Measurements from ENCODE around the gene LIMK1.
"Not testable (repeated sequence)": the region's sequence is repeated elsewhere in the genome, so short reads cannot be mapped to it uniquely, and the experiment has no call there.

The LIMK1 gene

GRCh38 chr7:74121401-74122249 is 38.0 kb downstream of the LIMK1 start:
- no peaks in the 10 kb centered on the region for H3K4me1 ChIP-seq (ENCODE audit: control insufficient read depth, insufficient read depth, low read length)
- WGBS, 2 experiments: 95% methylated on average over 26 of the region's 26 CpGs
- H3K27ac ChIP-seq (ENCODE audit: insufficient read depth, low read depth, low read length, poor library complexity, severe bottlenecking): no peak overlapping the region

GRCh38 chr7:74123892-74124291 is 40.3 kb downstream of the LIMK1 start:
- peaks cover 17% of the 10 kb centered on the region for H3K36me3 ChIP-seq (ENCODE audit: control insufficient read depth, insufficient read depth, low read length)
- not testable (repeated sequence) for H3K27me3 ChIP-seq (ENCODE audit: control insufficient read depth, insufficient read depth, low read length, poor library complexity, severe bottlenecking); H3K4me1 ChIP-seq (ENCODE audit: control insufficient read depth, insufficient read depth, low read length); H3K4me3 ChIP-seq (ENCODE audit: insufficient read depth, low read depth, low read length); H3K27ac ChIP-seq (ENCODE audit: insufficient read depth, low read depth, low read length, poor library complexity, severe bottlenecking); H3K9me3 ChIP-seq (ENCODE audit: control insufficient read depth, low read length)
- 94 to 96% methylated on average over 7 of the region's 7 CpGs for WGBS, 2 experiments

More at GRCh38 chr7:74121401-74122249, 38.0 kb downstream of the LIMK1 start:
- Histone ChIP-seq H3K27me3 (ENCODE audit: control insufficient read depth, insufficient read depth, low read length, poor library complexity, severe bottlenecking) (no peaks in the 10 kb centered on the region), H3K4me3 (ENCODE audit: insufficient read depth, low read depth, low read length) (no peak overlapping the region), H3K9me3 (ENCODE audit: control insufficient read depth, low read length) (no peaks in the 10 kb centered on the region), H3K36me3 (ENCODE audit: control insufficient read depth, insufficient read depth, low read length) (peaks cover 17% of the 10 kb centered on the region)

GRCh38 chr7:74126220-74126880 is 42.7 kb downstream of the LIMK1 start:
- 82 to 84% methylated on average over 12 of the region's 12 CpGs for WGBS, 2 experiments
- Histone ChIP-seq H3K27ac (ENCODE audit: insufficient read depth, low read depth, low read length, poor library complexity, severe bottlenecking) (no peak overlapping the region), H3K27me3 (ENCODE audit: control insufficient read depth, insufficient read depth, low read length, poor library complexity, severe bottlenecking) (no peaks in the 10 kb centered on the region), H3K4me1 (ENCODE audit: control insufficient read depth, insufficient read depth, low read length) (no peaks in the 10 kb centered on the region), H3K4me3 (ENCODE audit: insufficient read depth, low read depth, low read length) (no peak overlapping the region), H3K36me3 (ENCODE audit: control insufficient read depth, insufficient read depth, low read length) (peaks cover 5% of the 10 kb centered on the region), H3K9me3 (ENCODE audit: control insufficient read depth, low read length) (no peaks in the 10 kb centered on the region)

- no peaks in the 10 kb centered on the region for H3K4me1 ChIP-seq (ENCODE audit: control insufficient read depth, insufficient read depth, low read length)
- H3K9me3 ChIP-seq (ENCODE audit: control insufficient read depth, low read length): no peaks in the 10 kb centered on the region
- no peaks in the 10 kb centered on the region for H3K27me3 ChIP-seq (ENCODE audit: control insufficient read depth, insufficient read depth, low read length, poor library complexity, severe bottlenecking)
- H3K27ac ChIP-seq (ENCODE audit: insufficient read depth, low read depth, low read length, poor library complexity, severe bottlenecking): no peak overlapping the region
- WGBS, 2 experiments: 100% methylated on average over 1 of the region's 2 CpGs; no CpG with 5 or more reads in 1 of the 2 experiments
- no peak overlapping the region for H3K4me3 ChIP-seq (ENCODE audit: insufficient read depth, low read depth, low read length)
- H3K36me3 ChIP-seq (ENCODE audit: control insufficient read depth, insufficient read depth, low read length): no peaks in the 10 kb centered on the region
Observed at GRCh38 chr7:74129887-74130286, 46.3 kb downstream of the LIMK1 start.

- Histone ChIP-seq H3K9me3 (ENCODE audit: control insufficient read depth, low read length) (no peaks in the 10 kb centered on the region), H3K36me3 (ENCODE audit: control insufficient read depth, insufficient read depth, low read length) (no peaks in the 10 kb centered on the region), H3K4me3 (ENCODE audit: insufficient read depth, low read depth, low read length) (no peak overlapping the region), H3K27me3 (ENCODE audit: control insufficient read depth, insufficient read depth, low read length, poor library complexity, severe bottlenecking) (no peaks in the 10 kb centered on the region), H3K4me1 (ENCODE audit: control insufficient read depth, insufficient read depth, low read length) (no peaks in the 10 kb centered on the region), H3K27ac (ENCODE audit: insufficient read depth, low read depth, low read length, poor library complexity, severe bottlenecking) (no peak overlapping the region)
- WGBS, 2 experiments: 84 to 88% methylated on average over 4 of the region's 4 CpGs
Observed at GRCh38 chr7:74130518-74130917, 46.9 kb downstream of the LIMK1 start.

- WGBS, 2 experiments: 91 to 92% methylated on average over 8 of the region's 8 CpGs
- Histone ChIP-seq H3K36me3 (ENCODE audit: control insufficient read depth, insufficient read depth, low read length) (no peaks in the 10 kb centered on the region), H3K27ac (ENCODE audit: insufficient read depth, low read depth, low read length, poor library complexity, severe bottlenecking) (no peak overlapping the region), H3K4me3 (ENCODE audit: insufficient read depth, low read depth, low read length) (no peak overlapping the region), H3K4me1 (ENCODE audit: control insufficient read depth, insufficient read depth, low read length) (no peaks in the 10 kb centered on the region), H3K27me3 (ENCODE audit: control insufficient read depth, insufficient read depth, low read length, poor library complexity, severe bottlenecking) (no peaks in the 10 kb centered on the region), H3K9me3 (ENCODE audit: control insufficient read depth, low read length) (no peaks in the 10 kb centered on the region)
Observed at GRCh38 chr7:74134117-74134620, 50.6 kb downstream of the LIMK1 start.

- H3K27ac ChIP-seq (ENCODE audit: insufficient read depth, low read depth, low read length, poor library complexity, severe bottlenecking): no peak overlapping the region
- 80 to 85% methylated on average over 12 of the region's 12 CpGs for WGBS, 2 experiments
Observed at GRCh38 chr7:74138334-74138867, 54.8 kb downstream of the LIMK1 start.

GRCh38 chr7:74138945-74139843 is 55.6 kb downstream of the LIMK1 start:
- Histone ChIP-seq H3K27ac (ENCODE audit: insufficient read depth, low read depth, low read length, poor library complexity, severe bottlenecking) (no peak overlapping the region), H3K4me3 (ENCODE audit: insufficient read depth, low read depth, low read length) (no peak overlapping the region), H3K27me3 (ENCODE audit: control insufficient read depth, insufficient read depth, low read length, poor library complexity, severe bottlenecking) (no peaks in the 10 kb centered on the region), H3K36me3 (ENCODE audit: control insufficient read depth, insufficient read depth, low read length) (no peaks in the 10 kb centered on the region), H3K9me3 (ENCODE audit: control insufficient read depth, low read length) (no peaks in the 10 kb centered on the region), H3K4me1 (ENCODE audit: control insufficient read depth, insufficient read depth, low read length) (no peaks in the 10 kb centered on the region)
- WGBS, 2 experiments: 67 to 74% methylated on average over 16 of the region's 16 CpGs

More at GRCh38 chr7:74138334-74138867, 54.8 kb downstream of the LIMK1 start:
- H3K9me3 ChIP-seq (ENCODE audit: control insufficient read depth, low read length): no peaks in the 10 kb centered on the region
- H3K36me3 ChIP-seq (ENCODE audit: control insufficient read depth, insufficient read depth, low read length): no peaks in the 10 kb centered on the region
- H3K27me3 ChIP-seq (ENCODE audit: control insufficient read depth, insufficient read depth, low read length, poor library complexity, severe bottlenecking): no peaks in the 10 kb centered on the region
- no peak overlapping the region for H3K4me3 ChIP-seq (ENCODE audit: insufficient read depth, low read depth, low read length)
- no peaks in the 10 kb centered on the region for H3K4me1 ChIP-seq (ENCODE audit: control insufficient read depth, insufficient read depth, low read length)

GRCh38 chr7:74141705-74142104 is 58.1 kb downstream of the LIMK1 start:
- Histone ChIP-seq H3K9me3 (ENCODE audit: control insufficient read depth, low read length) (no peaks in the 10 kb centered on the region), H3K27me3 (ENCODE audit: control insufficient read depth, insufficient read depth, low read length, poor library complexity, severe bottlenecking) (no peaks in the 10 kb centered on the region), H3K4me3 (ENCODE audit: insufficient read depth, low read depth, low read length) (no peak overlapping the region), H3K27ac (ENCODE audit: insufficient read depth, low read depth, low read length, poor library complexity, severe bottlenecking) (no peak overlapping the region), H3K4me1 (ENCODE audit: control insufficient read depth, insufficient read depth, low read length) (no peaks in the 10 kb centered on the region), H3K36me3 (ENCODE audit: control insufficient read depth, insufficient read depth, low read length) (no peaks in the 10 kb centered on the region)
- WGBS, 2 experiments: 68 to 71% methylated on average over 1 of the region's 1 CpG

Measured in ectodermal cell (in vitro differentiated cells).